Fibroblast of gingiva (primary cell): ENCODE data around the gene MTHFD1L.

ENCODE experiments used
- DNase-seq: peaks from one replicate; pipeline ENCODE4 v3.0.0-alpha.2; 2011; ENCODE audit warnings: low read depth

MTHFD1L gene

DNA sequence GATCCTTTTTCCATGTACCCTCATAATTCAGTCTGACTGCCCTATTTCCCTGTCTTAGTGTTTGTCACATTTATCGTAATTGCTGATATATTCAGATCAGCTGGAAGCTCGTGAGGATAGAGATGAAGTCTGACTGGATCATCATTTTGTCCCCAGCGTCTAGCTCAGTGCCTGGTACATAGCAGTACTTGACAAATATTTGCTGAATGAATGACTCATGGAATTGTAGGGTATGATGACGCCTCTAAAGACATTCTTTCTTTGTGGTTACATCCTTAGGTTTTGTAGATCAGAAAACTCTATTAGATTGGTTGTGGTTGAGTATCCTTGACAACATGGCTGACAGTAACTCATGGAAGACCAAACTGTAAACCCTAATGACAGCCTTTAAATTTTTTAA, 68.9 kb downstream of the MTHFD1L start:
- DNase-seq = peak; percentile 61

- no peak for DNase-seq
These were observed 70.6 kb downstream of the MTHFD1L start for GRCh38 chr6:150936021-150936555.

DNA sequence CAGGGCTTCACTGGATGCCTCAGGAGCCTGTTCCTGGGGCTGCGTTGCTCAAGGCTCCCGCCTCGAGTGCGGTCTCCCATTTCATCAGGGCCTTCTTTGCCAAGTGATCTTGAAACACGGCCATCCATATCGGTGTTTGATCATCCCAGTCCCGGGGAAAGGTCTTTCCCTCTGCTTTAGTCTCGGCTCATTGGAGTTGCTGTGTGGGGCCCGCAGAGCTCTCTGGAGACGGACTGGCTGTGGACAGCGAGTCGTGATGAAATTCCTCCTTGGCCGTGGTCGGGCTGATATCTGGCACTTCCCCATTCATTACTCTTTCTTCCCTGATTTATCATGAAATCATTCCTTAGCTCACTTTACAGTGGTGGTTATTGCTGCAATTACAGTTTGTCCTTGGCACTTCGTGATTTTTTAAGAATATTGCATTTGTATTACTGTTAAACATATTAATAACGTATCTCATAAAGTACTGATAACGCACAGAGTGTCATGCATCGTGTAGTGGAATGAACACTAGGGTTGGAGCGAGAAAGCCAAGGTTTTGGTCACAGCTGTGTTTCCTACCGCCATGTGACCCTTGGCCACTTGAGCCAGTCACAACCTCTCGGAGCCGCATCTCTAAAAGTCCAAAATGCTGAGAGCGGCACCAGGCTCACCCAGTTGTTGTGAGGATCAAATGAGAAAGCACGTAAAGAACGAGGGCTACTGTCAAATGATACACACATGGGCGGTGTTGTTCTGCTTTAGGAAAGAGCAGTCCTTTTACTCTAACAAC, 71.8 kb downstream of the MTHFD1L start:
- DNase-seq = no peak

DNA sequence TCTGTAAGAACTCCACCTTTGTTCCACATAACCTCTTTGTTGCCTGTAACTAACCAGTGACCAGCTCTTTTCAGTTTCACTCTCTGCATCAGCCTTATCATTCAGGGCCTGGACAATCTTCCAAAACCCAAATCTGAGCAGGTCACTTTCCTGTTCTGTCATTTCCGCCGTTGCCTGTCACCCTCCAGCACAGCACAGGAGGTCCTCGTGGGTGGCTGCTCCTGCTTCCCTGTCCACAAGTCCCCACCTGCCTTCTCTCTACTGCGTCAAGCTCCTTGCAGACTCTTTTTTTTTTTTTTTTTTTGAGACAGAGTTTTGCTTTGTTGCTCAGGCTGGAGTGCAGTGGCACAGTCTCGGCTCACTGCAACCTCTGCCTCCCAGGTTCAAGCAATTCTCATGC, 73.9 kb downstream of the MTHFD1L start:
- no peak for DNase-seq

- DNase-seq = peak; percentile 35
These were observed 75.4 kb downstream of the MTHFD1L start for GRCh38 chr6:150940941-150941340.

GRCh38 chr6:150949526-150949925, 84.0 kb downstream of the MTHFD1L start:
- no peak for DNase-seq

- DNase-seq = no peak
These were observed 88.3 kb downstream of the MTHFD1L start for GRCh38 chr6:150953851-150954250.

DNA sequence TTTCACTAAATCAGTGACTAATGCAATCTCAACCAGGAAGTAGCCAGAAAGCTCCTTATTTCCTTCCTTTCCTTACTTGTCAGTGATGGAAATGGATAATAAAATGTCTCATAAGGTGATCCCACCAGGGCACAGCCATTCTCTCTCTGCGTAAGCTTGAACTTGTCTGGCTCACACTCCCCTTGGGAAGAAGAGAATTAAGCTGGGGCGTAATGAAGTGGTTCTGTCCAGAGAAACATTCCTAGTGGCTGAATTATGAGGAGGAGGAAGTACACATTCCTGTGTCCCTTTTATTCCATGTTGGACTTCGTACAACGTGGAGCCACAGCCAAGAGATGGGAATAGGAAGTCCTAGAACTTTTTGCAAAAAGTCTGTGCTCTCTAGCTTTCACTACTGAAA, 93.7 kb downstream of the MTHFD1L start:
- DNase-seq = no peak

DNA sequence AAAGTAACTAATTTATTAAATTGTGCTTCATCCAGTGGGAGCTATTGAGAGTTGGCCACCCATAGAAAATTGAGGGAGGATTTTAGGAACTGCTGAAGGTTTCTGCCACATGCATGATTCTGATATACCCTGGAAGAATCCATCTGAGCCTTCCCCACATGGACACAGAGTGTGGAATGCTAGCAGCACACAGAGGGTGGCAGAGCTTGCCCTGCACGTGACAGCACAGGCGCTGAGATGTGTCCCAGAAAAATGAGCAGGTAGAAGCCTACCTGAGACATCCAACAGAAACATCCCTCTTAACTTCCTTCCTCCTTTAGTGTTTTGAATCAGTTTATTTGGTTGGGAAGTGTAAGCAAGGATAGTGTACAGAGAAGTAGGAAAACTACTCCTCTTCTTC, 96.9 kb downstream of the MTHFD1L start:
- DNase-seq = no peak

DNA sequence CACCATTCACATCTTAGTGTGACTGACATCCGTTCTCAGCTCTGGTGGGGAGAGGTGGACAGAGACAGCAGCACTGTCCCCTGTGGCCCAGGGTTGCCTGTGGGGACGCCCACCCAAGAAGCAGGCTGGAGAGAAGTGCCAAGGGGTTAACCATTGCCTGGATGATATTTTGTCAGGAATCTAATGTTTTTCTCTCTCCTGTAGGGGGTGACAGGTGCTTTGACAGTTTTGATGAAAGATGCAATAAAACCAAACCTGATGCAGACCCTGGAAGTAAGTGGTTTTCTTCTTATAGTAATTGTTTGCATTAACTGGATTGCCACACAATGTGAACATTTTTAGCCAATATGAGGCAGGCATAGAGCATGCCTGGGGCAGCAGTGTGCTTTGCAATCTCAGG, 99.3 kb downstream of the MTHFD1L start:
- no peak for DNase-seq

DNA sequence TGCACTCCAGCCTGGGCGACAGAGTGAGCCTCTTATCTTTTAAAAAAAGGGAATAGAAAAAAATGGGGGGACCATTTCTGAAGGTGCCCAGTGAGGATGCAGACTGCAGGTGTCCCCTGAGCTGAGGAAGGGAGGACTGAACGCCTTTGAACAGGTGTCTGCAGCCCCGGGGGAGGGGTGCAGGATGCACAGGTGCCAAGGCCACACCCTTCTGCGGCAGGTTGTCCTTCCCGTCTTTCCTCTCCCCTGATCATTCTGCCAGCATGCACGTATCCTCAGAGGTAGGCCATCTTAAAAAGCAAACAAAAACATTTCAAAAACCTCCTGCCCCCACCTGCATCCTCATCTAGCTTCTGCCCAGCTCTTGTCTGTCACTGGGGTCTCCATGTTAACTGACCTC, 101.3 kb downstream of the MTHFD1L start:
- DNase-seq = no peak

GRCh38 chr6:150967381-150967780, 101.9 kb downstream of the MTHFD1L start:
- DNase-seq = no peak

GRCh38 chr6:150967910-150968309, 102.4 kb downstream of the MTHFD1L start:
- DNase-seq = no peak

DNA sequence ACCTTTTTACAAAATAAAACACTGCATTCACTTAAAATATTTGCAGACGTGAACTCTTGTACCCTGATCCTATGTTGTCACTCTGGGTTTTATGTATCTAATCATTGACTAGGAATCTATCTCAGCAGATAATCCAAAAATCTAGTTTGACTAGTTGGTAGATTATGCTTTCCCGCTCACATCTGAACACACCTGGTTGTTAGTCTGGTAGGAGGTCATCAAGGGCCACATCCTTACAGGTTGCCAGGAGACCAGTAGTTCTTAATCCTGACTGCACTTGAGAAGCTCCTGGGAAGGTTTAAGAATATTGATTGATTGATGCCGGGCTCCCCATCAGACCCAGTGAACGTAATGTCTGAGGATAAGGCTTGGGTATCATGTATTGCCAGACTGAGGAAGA, 104.4 kb downstream of the MTHFD1L start:
- no peak for DNase-seq

- DNase-seq = no peak
These were observed 105.7 kb downstream of the MTHFD1L start for GRCh38 chr6:150971219-150971618.

DNA sequence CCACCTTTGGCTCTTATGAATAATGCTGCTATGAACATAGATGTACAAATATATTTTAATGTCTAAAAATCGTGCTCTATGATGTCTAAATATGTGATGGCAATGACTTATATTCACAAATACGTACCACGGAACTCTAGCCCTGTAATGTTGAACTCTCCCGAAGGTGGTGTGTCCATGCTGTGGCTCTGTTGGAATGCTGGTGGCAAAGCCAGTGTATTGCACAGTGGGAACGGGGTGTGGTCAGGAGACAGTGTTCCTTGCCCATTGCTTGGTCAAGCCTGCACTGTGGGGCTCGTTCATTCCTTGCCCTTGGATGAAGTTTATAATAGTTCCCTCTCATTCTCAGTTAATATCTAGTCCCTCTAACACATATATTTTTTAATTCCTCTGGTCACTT, 109.6 kb downstream of the MTHFD1L start:
- no peak for DNase-seq

GRCh38 chr6:150977281-150977680, 111.8 kb downstream of the MTHFD1L start:
- DNase-seq = no peak

- no peak for DNase-seq
These were observed 113.1 kb downstream of the MTHFD1L start for GRCh38 chr6:150978624-150979023.

GRCh38 chr6:150979826-150980350, 114.4 kb downstream of the MTHFD1L start:
- no peak for DNase-seq

DNA sequence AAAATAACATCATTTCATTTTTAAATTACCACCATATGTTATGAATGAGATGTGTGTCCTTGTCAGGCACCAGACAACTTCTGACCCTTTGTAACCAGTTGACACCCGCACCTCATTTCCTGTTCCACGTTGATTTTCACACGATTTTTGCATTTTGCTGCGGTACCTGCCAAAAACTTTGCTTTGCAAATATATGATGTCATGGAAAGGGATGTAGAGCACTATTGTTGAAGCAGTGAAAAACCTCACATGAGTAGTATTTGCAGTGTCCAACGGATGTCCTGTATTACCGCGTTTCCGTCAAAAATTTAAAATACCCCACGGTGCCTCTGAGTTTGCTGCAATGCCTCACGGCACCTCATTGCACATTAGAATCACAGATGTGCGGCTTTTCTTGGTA, 115.6 kb downstream of the MTHFD1L start:
- no peak for DNase-seq

GRCh38 chr6:150981669-150982068, 116.2 kb downstream of the MTHFD1L start:
- DNase-seq = no peak

- no peak for DNase-seq
These were observed 121.9 kb downstream of the MTHFD1L start for GRCh38 chr6:150987371-150987828.

DNA sequence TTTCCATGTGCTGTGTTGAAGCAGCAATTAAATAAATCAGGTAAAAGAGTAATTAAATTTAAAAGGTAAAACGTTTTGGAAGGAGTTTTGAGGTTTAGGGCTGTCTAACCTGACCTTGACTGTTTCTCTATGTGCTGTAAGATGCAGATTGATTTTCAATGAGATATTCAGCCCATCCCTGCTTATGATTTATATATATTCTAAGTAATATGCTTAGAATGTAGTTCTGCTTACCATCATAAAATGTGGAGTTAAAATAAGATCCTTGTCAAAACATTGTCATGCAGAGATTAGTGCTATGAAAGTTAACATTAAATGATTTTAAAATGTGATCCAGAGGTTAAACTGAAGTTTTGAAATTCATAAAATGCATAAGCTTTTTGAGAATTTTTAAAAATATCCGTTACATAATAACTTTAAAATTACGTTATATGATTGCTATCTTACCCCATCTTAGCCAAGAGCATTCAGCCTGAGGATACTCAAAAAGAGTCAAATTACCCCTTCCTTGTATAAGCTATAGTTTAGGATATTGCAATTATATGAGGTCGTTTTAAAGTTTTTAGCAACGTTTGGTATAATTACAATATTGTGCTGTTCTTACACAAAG, 122.5 kb downstream of the MTHFD1L start:
- no peak for DNase-seq
